Mammary epithelial cell (primary cell): Measurements from ENCODE around the gene KIF3A.

Experiments
- EZH2 ChIP-seq: IDR thresholded peaks from 2 replicates; pipeline ENCODE4 v1.6.1; 2012; ENCODE audit warnings: low read length, inconsistent platforms, borderline replicate concordance
- TF ChIP-seq, protein P1 (sequence below), 2 donors: IDR thresholded peaks in 1 of 2; conservative IDR thresholded peaks in 1 of 2; 2 replicates each; pipeline ENCODE4 v1.5.1; 2011 to 2012; ENCODE audit warnings: inconsistent platforms in 2 of 2, low read length in 2 of 2, mild to moderate bottlenecking in 2 of 2, control low read depth in 1 of 2, low read depth in 1 of 2; ENCODE audit not compliant: insufficient read depth in 1 of 2; ENCODE audit errors: extremely low read depth in 1 of 2

DNA sequence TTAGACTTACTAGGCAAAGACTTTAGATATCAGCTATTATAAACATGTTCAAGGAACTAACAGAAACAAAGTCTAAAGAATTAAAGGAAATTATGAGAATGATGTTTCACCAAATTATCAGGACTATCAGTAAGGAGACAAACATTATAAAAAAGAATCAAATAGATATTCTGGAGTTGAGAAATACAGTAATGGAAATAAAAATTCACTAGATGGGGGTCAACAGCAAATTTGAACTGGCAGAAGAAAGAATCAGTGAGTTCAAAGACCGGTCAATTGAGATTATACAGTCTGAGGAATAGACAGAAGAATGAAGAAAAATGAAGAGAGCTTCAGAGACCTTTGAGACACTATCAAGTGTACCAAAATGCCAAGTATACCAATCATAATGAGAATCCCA lies 89.0 kb downstream of the KIF3A start:
- TF ChIP-seq, protein P1, sequence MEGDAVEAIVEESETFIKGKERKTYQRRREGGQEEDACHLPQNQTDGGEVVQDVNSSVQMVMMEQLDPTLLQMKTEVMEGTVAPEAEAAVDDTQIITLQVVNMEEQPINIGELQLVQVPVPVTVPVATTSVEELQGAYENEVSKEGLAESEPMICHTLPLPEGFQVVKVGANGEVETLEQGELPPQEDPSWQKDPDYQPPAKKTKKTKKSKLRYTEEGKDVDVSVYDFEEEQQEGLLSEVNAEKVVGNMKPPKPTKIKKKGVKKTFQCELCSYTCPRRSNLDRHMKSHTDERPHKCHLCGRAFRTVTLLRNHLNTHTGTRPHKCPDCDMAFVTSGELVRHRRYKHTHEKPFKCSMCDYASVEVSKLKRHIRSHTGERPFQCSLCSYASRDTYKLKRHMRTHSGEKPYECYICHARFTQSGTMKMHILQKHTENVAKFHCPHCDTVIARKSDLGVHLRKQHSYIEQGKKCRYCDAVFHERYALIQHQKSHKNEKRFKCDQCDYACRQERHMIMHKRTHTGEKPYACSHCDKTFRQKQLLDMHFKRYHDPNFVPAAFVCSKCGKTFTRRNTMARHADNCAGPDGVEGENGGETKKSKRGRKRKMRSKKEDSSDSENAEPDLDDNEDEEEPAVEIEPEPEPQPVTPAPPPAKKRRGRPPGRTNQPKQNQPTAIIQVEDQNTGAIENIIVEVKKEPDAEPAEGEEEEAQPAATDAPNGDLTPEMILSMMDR (conservative IDR thresholded peaks at IDR 0.05 in 1 of 2, IDR thresholded peaks at IDR 0.05 in 1 of 2; ENCODE audit: extremely low read depth in 1 of 2, insufficient read depth in 1 of 2, low read depth in 1 of 2, low read length in 2 of 2) = no peak
- no peak for TF ChIP-seq EZH2
